K562 (cell line): ENCODE measurements around the gene MRPS10. TPM values are rescaled to one million over a fixed set of nuclear protein-coding genes. Genes with fewer than 3 reads are reported as not detected.
A peak's percentile ranks its signal among the peaks of the same experiment; 100 is the strongest.

Experiments
- ARID4B ChIP-seq: sonication (generic); formaldehyde crosslinking; IDR thresholded peaks from 2 replicates; pipeline ENCODE4 v1.8.0; 2022; ENCODE audit warnings: mild to moderate bottlenecking, missing genetic modification reagents
- ARNT ChIP-seq, 2 experiments: fragments of 450-650 bp; IDR thresholded peaks; 2 replicates each; pipeline ENCODE4 v1.6.1; 2016; ENCODE audit warnings: mild to moderate bottlenecking in 1 of 2
- ATF7 ChIP-seq: fragments of 450-650 bp; IDR thresholded peaks from 2 replicates; pipeline ENCODE4 v1.7.1; 2014; ENCODE audit warnings: mild to moderate bottlenecking, moderate library complexity
- C11orf30 ChIP-seq: fragments of 450-650 bp; IDR thresholded peaks from 2 replicates; pipeline ENCODE4 v1.6.1; 2016; ENCODE audit warnings: low read depth, mild to moderate bottlenecking
- CHD2 ChIP-seq: IDR thresholded peaks from 2 replicates; pipeline ENCODE4 v1.6.1; 2011; ENCODE audit warnings: low read depth, low read length
- ELF4 ChIP-seq: fragments of 450-650 bp; formaldehyde crosslinking; IDR thresholded peaks from 2 replicates; pipeline ENCODE4 v1.4.0; 2022; ENCODE audit warnings: missing genetic modification characterization
- HSF4 ChIP-seq: fragments of 250-450 bp; sonication (Bioruptor Pico); IDR thresholded peaks from 2 replicates; pipeline ENCODE4 v2.1.2; 2022; ENCODE audit warnings: mild to moderate bottlenecking, moderate library complexity, borderline replicate concordance
- KDM4B ChIP-seq, 2 experiments: fragments of 450-650 bp in 1 of 2; sonication (generic) in 1 of 2; IDR thresholded peaks; 2 replicates each; pipeline ENCODE4 v1.6.1; 2016 to 2017; ENCODE audit warnings: borderline replicate concordance in 2 of 2, antibody characterized with exemption in 1 of 2, low read depth in 1 of 2, mild to moderate bottlenecking in 1 of 2
- MAZ ChIP-seq, 2 experiments: fragments of 450-650 bp in 1 of 2; sonication (generic) in 1 of 2; formaldehyde crosslinking; IDR thresholded peaks in 1 of 2; conservative IDR thresholded peaks in 1 of 2; 2 replicates each; pipeline versions ENCODE4 v1.4.0 to v1.5.0; 2020; ENCODE audit warnings: mild to moderate bottlenecking in 1 of 2, missing genetic modification reagents in 1 of 2
- MEIS2 ChIP-seq: fragments of 450-650 bp; IDR thresholded peaks from 2 replicates; pipeline ENCODE4 v1.6.1; 2014; ENCODE audit warnings: mild to moderate bottlenecking; ENCODE audit not compliant: partially characterized antibody
- NFRKB ChIP-seq: fragments of 450-650 bp; IDR thresholded peaks from 2 replicates; pipeline ENCODE4 v1.6.1; 2016; ENCODE audit warnings: low read depth
- PHF8 ChIP-seq: fragments of 200-600 bp; sonication (generic); IDR thresholded peaks from 2 replicates; pipeline ENCODE4 v1.6.1; 2012; ENCODE audit warnings: mixed run types, mild to moderate bottlenecking, inconsistent platforms, low read length, moderate library complexity, borderline replicate concordance
- RBM34 ChIP-seq: fragments of 200-400 bp; formaldehyde crosslinking; IDR thresholded peaks from 2 replicates; pipeline ENCODE4 v1.6.1; 2018; ENCODE audit warnings: low read length, borderline replicate concordance; ENCODE audit not compliant: insufficient read depth
- RFX1 ChIP-seq: fragments of 450-650 bp; IDR thresholded peaks from 2 replicates; pipeline ENCODE4 v1.6.1; 2016; ENCODE audit warnings: mild to moderate bottlenecking, moderate library complexity
- RFX7 ChIP-seq: fragments of 250-450 bp; sonication (Bioruptor Pico); IDR thresholded peaks from 2 replicates; pipeline ENCODE4 v1.5.1; 2021; ENCODE audit warnings: mild to moderate bottlenecking
- TFE3 ChIP-seq: fragments of 450-650 bp; formaldehyde crosslinking; IDR thresholded peaks from 2 replicates; pipeline ENCODE4 v1.4.0; 2020; ENCODE audit warnings: mild to moderate bottlenecking, mixed read lengths
- ZNF133 ChIP-seq: fragments of 250-450 bp; sonication (Bioruptor Pico); IDR thresholded peaks from 2 replicates; pipeline ENCODE4 v1.4.0; 2020; ENCODE audit warnings: mild to moderate bottlenecking
- polyA plus RNA-seq, 8 experiments: library from polyadenylated mRNA; depleted of rRNA in 4 of 8; stranded (reverse) in 5 of 8; unstranded in 3 of 8; fragments of >200 nt; fragmentation: Nextera tagmentation in 2 of 8; fragmentation: Illumina TruSeq in 1 of 8; extraction: Ambion mirVana in 2 of 8; extraction: Trizol in 1 of 8; gene quantifications; 2 replicates each; pipeline versions ENCODE4 v1.2.1 to v1.2.3, GENCODE V29; 2011 to 2014; ENCODE audit warnings: inconsistent platforms in 1 of 8, missing spikeins in 1 of 8
- total RNA-seq, 7 experiments: library from RNA; depleted of rRNA in 6 of 7; stranded (reverse); fragments of >200 nt in 6 of 7; fragmentation: Illumina TruSeq in 2 of 7; extraction: Trizol in 2 of 7; gene quantifications; 2 replicates each; pipeline versions ENCODE4 v1.2.1 to v1.2.3, GENCODE V29; 2011 to 2021; ENCODE audit warnings: low replicate concordance in 1 of 7
- TF ChIP-seq, protein P1 (sequence below): fragments of 200-800 bp; sonication (Bioruptor generic); IDR thresholded peaks from 2 replicates; pipeline ENCODE4 v1.6.1; 2017; ENCODE audit warnings: missing genetic modification characterization, missing compliant biosample characterization
- TF ChIP-seq, protein P2 (sequence below), 2 experiments: IDR thresholded peaks in 1 of 2; conservative IDR thresholded peaks in 1 of 2; 2 replicates each; pipeline ENCODE4 v1.6.1; 2016; ENCODE audit warnings: low read depth in 2 of 2, mild to moderate bottlenecking in 1 of 2, missing compliant biosample characterization in 1 of 2, missing genetic modification characterization in 1 of 2, moderate library complexity in 1 of 2

The MRPS10 gene
- total and polyA plus RNA-seq, 9 of the 15 experiments (the other 6 are each of a cell fraction or from before 2014, with no cell fraction given): 48.6 to 166 (median 93.7) TPM

DNA sequence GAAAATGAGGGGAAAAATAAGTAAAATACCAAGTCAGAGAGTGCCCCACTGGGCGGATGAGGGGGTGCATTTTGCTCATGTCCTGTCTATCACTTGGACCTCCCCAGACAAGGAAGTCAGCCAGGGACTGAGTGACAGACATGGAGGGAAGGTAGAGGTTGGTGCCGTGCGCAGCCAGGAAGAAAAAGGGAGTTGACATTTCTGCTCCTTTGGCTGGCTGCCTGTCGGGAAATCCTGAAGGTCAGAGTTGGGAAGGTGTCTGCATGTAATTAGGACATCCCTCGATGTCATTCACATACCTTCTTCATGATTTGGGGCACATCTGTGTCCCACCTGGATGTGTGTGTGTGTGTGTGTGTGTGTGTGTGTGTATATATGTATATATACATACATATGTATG, 35.6 kb downstream of the MRPS10 start (continued):
- TF ChIP-seq C11orf30 (no peak), HSF4 (CRISPR knock-in tag) (no peak), RFX1 (no peak), MAZ (CRISPR knock-in tag; conservative IDR thresholded peaks at IDR 0.05 in 1 of 2, IDR thresholded peaks at IDR 0.05 in 1 of 2) (no peak), TFE3 (CRISPR knock-in tag) (no peak), RFX7 (CRISPR knock-in tag) (no peak), ELF4 (CRISPR knock-in tag) (no peak), CHD2 (no peak), ATF7 (no peak), ZNF133 (CRISPR knock-in tag) (no peak), NFRKB (no peak), KDM4B (IDR thresholded peaks at IDR 0.05; ENCODE audit: borderline replicate concordance in 2 of 2, low read depth in 1 of 2) (no peak), ARID4B (CRISPR knock-in tag) (0 out of 2 replicates have a peak, but pooled peaks have one; percentile 34), PHF8 (no peak), MEIS2 (peak; percentile 62), ARNT (IDR thresholded peaks at IDR 0.05) (no peak), RBM34 (no peak)
- TF ChIP-seq, protein P1, sequence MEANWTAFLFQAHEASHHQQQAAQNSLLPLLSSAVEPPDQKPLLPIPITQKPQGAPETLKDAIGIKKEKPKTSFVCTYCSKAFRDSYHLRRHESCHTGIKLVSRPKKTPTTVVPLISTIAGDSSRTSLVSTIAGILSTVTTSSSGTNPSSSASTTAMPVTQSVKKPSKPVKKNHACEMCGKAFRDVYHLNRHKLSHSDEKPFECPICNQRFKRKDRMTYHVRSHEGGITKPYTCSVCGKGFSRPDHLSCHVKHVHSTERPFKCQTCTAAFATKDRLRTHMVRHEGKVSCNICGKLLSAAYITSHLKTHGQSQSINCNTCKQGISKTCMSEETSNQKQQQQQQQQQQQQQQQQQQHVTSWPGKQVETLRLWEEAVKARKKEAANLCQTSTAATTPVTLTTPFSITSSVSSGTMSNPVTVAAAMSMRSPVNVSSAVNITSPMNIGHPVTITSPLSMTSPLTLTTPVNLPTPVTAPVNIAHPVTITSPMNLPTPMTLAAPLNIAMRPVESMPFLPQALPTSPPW (CRISPR knock-in tag): no peak
- TF ChIP-seq, protein P2, sequence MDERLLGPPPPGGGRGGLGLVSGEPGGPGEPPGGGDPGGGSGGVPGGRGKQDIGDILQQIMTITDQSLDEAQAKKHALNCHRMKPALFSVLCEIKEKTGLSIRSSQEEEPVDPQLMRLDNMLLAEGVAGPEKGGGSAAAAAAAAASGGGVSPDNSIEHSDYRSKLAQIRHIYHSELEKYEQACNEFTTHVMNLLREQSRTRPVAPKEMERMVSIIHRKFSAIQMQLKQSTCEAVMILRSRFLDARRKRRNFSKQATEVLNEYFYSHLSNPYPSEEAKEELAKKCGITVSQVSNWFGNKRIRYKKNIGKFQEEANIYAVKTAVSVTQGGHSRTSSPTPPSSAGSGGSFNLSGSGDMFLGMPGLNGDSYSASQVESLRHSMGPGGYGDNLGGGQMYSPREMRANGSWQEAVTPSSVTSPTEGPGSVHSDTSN (CRISPR knock-in tag; IDR thresholded peaks at IDR 0.05; ENCODE audit: low read depth): peak; percentile 51; the same call in 1 of the 2 replicates
- TF ChIP-seq, protein P2 (tag; conservative IDR thresholded peaks at IDR 0.05; ENCODE audit: low read depth): peak; percentile 61
